ENCODE measurements around the gene SLC25A43.

DNA sequence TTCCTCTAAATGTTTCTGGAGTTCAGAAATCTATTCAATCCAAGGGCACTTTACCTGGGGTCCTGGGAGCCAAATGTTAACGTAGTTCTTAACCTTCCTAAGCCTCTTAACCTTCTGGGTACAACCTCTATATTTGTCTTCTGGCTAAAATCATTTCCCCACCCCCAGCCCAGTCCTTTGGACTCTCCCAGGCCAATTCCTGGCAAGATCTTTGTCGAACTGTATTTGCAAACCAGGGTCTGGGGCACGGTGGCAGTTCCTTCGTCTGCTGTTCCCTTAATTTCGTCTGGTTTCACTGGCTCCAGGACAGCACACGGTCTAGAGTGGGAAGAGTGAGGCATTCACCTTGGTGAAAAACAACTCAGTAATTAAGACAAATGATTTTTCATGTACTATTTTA, 68.3 kb downstream of the SLC25A43 start:
- TF ChIP-seq BCL6 (CRISPR knock-in tag; IDR thresholded peaks at IDR 0.05) (no peak), SIN3A (IDR thresholded peaks at IDR 0.05; ENCODE audit: borderline replicate concordance in 2 of 2, control insufficient read depth in 1 of 2, low read depth in 2 of 2, low read length in 2 of 2) (no peak), TAF1 (IDR thresholded peaks at IDR 0.05; ENCODE audit: control insufficient read depth, extremely low read depth, insufficient read depth, low read length, severe bottlenecking) (no peak), ZNF583 (CRISPR knock-in tag; IDR thresholded peaks at IDR 0.05) (no peak), MEF2A (IDR thresholded peaks at IDR 0.05; ENCODE audit: control insufficient read depth, low read depth, low read length) (no peak), SIX5 (IDR thresholded peaks at IDR 0.05; ENCODE audit: borderline replicate concordance in 1 of 2, insufficient read depth in 1 of 2, low read depth in 1 of 2, low read length in 2 of 2) (no peak), NFE2L1 (tag; IDR thresholded peaks at IDR 0.05; ENCODE audit: borderline replicate concordance, low read depth) (no peak), NBN (IDR thresholded peaks at IDR 0.05; ENCODE audit: low read depth) (no peak), EP400 (IDR thresholded peaks at IDR 0.05) (no peak), ZNF24 (IDR thresholded peaks at IDR 0.05) (no peak)
- TF ChIP-seq, protein P1, sequence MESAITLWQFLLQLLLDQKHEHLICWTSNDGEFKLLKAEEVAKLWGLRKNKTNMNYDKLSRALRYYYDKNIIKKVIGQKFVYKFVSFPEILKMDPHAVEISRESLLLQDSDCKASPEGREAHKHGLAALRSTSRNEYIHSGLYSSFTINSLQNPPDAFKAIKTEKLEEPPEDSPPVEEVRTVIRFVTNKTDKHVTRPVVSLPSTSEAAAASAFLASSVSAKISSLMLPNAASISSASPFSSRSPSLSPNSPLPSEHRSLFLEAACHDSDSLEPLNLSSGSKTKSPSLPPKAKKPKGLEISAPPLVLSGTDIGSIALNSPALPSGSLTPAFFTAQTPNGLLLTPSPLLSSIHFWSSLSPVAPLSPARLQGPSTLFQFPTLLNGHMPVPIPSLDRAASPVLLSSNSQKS (CRISPR knock-in tag; IDR thresholded peaks at IDR 0.05), result no peak
- TF ChIP-seq, protein P2, sequence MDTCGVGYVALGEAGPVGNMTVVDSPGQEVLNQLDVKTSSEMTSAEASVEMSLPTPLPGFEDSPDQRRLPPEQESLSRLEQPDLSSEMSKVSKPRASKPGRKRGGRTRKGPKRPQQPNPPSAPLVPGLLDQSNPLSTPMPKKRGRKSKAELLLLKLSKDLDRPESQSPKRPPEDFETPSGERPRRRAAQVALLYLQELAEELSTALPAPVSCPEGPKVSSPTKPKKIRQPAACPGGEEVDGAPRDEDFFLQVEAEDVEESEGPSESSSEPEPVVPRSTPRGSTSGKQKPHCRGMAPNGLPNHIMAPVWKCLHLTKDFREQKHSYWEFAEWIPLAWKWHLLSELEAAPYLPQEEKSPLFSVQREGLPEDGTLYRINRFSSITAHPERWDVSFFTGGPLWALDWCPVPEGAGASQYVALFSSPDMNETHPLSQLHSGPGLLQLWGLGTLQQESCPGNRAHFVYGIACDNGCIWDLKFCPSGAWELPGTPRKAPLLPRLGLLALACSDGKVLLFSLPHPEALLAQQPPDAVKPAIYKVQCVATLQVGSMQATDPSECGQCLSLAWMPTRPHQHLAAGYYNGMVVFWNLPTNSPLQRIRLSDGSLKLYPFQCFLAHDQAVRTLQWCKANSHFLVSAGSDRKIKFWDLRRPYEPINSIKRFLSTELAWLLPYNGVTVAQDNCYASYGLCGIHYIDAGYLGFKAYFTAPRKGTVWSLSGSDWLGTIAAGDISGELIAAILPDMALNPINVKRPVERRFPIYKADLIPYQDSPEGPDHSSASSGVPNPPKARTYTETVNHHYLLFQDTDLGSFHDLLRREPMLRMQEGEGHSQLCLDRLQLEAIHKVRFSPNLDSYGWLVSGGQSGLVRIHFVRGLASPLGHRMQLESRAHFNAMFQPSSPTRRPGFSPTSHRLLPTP (IDR thresholded peaks at IDR 0.05; ENCODE audit: borderline replicate concordance, extremely low read depth, insufficient read length), result no peak
- TF ChIP-seq, protein P3, sequence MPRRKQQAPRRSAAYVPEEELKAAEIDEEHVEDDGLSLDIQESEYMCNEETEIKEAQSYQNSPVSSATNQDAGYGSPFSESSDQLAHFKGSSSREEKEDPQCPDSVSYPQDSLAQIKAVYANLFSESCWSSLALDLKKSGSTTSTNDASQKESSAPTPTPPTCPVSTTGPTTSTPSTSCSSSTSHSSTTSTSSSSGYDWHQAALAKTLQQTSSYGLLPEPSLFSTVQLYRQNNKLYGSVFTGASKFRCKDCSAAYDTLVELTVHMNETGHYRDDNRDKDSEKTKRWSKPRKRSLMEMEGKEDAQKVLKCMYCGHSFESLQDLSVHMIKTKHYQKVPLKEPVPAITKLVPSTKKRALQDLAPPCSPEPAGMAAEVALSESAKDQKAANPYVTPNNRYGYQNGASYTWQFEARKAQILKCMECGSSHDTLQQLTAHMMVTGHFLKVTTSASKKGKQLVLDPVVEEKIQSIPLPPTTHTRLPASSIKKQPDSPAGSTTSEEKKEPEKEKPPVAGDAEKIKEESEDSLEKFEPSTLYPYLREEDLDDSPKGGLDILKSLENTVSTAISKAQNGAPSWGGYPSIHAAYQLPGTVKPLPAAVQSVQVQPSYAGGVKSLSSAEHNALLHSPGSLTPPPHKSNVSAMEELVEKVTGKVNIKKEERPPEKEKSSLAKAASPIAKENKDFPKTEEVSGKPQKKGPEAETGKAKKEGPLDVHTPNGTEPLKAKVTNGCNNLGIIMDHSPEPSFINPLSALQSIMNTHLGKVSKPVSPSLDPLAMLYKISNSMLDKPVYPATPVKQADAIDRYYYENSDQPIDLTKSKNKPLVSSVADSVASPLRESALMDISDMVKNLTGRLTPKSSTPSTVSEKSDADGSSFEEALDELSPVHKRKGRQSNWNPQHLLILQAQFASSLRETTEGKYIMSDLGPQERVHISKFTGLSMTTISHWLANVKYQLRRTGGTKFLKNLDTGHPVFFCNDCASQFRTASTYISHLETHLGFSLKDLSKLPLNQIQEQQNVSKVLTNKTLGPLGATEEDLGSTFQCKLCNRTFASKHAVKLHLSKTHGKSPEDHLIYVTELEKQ (CRISPR knock-in tag; IDR thresholded peaks at IDR 0.05), result no peak
- TF ChIP-seq, protein P4, sequence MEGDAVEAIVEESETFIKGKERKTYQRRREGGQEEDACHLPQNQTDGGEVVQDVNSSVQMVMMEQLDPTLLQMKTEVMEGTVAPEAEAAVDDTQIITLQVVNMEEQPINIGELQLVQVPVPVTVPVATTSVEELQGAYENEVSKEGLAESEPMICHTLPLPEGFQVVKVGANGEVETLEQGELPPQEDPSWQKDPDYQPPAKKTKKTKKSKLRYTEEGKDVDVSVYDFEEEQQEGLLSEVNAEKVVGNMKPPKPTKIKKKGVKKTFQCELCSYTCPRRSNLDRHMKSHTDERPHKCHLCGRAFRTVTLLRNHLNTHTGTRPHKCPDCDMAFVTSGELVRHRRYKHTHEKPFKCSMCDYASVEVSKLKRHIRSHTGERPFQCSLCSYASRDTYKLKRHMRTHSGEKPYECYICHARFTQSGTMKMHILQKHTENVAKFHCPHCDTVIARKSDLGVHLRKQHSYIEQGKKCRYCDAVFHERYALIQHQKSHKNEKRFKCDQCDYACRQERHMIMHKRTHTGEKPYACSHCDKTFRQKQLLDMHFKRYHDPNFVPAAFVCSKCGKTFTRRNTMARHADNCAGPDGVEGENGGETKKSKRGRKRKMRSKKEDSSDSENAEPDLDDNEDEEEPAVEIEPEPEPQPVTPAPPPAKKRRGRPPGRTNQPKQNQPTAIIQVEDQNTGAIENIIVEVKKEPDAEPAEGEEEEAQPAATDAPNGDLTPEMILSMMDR (IDR thresholded peaks at IDR 0.05 in 2 of 3, conservative IDR thresholded peaks at IDR 0.05 in 1 of 3; ENCODE audit: insufficient read depth in 2 of 3, low read depth in 1 of 3, low read length in 3 of 3), result no peak
